Type B pancreatic cell (in vitro differentiated cells): ENCODE data around the gene SEPTIN5. TPM values are rescaled to one million over a fixed set of nuclear protein-coding genes. Genes with fewer than 3 reads are reported as not detected.

Experiments
- DNase-seq: peaks from one replicate; pipeline ENCODE4 v3.0.0; 2021; ENCODE audit warnings: mixed read lengths; ENCODE audit not compliant: unreplicated experiment; ENCODE audit errors: extremely low spot score
- H3K27ac Mint-ChIP-seq: 2 replicates; pipeline ENCODE4 v1.8.0; 2021; ENCODE audit warnings: mild to moderate bottlenecking, mixed read lengths
- H3K27me3 Mint-ChIP-seq: 2 replicates; pipeline ENCODE4 v1.8.0; 2021; ENCODE audit warnings: mixed read lengths
- H3K36me3 Mint-ChIP-seq: 2 replicates; pipeline ENCODE4 v1.8.0; 2021; ENCODE audit warnings: mixed read lengths
- H3K4me1 Mint-ChIP-seq: one replicate; pipeline ENCODE4 v1.8.0; 2021; ENCODE audit warnings: mixed read lengths; ENCODE audit not compliant: unreplicated experiment
- H3K4me3 Mint-ChIP-seq: 2 replicates; pipeline ENCODE4 v1.8.0; 2021; ENCODE audit warnings: mild to moderate bottlenecking, mixed read lengths
- H3K9me3 Mint-ChIP-seq: 2 replicates; pipeline ENCODE4 v1.8.0; 2021; ENCODE audit warnings: mixed read lengths
- total RNA-seq: library from RNA; stranded (reverse); gene quantifications from 2 replicates; pipeline ENCODE4 v1.2.1, GENCODE V29; 2021; ENCODE audit warnings: low replicate concordance
- TF ChIP-seq, protein P1 (sequence below): fragments of 200-600 bp; sonication (generic); conservative IDR thresholded peaks from 2 replicates; pipeline ENCODE4 v1.5.0; 2021; ENCODE audit warnings: antibody characterized with exemption, mild to moderate bottlenecking

Gene SEPTIN5
- total RNA-seq, 1 donor from 2014 or later, result 45.7 TPM

GRCh38 chr22:19766240-19766510, 51.9 kb downstream of the SEPTIN5 start:
- H3K4me3 Mint-ChIP-seq, result no peak overlapping the region
- no peaks in the 10 kb centered on the region for H3K9me3 Mint-ChIP-seq

GRCh38 chr22:19766511-19767426, 52.5 kb downstream of the SEPTIN5 start:
- peaks cover 85% of the 10 kb centered on the region for H3K27me3 Mint-ChIP-seq
- peaks cover 4% of the 10 kb centered on the region for H3K4me1 Mint-ChIP-seq
- DNase-seq, result no peak
- no peaks in the 10 kb centered on the region for H3K9me3 Mint-ChIP-seq
- H3K4me3 Mint-ChIP-seq, result peak overlapping the region; percentile 31
- H3K27ac Mint-ChIP-seq, result no peak overlapping the region
- TF ChIP-seq, protein P1, sequence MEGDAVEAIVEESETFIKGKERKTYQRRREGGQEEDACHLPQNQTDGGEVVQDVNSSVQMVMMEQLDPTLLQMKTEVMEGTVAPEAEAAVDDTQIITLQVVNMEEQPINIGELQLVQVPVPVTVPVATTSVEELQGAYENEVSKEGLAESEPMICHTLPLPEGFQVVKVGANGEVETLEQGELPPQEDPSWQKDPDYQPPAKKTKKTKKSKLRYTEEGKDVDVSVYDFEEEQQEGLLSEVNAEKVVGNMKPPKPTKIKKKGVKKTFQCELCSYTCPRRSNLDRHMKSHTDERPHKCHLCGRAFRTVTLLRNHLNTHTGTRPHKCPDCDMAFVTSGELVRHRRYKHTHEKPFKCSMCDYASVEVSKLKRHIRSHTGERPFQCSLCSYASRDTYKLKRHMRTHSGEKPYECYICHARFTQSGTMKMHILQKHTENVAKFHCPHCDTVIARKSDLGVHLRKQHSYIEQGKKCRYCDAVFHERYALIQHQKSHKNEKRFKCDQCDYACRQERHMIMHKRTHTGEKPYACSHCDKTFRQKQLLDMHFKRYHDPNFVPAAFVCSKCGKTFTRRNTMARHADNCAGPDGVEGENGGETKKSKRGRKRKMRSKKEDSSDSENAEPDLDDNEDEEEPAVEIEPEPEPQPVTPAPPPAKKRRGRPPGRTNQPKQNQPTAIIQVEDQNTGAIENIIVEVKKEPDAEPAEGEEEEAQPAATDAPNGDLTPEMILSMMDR, result peak; percentile 65
- peaks cover 4% of the 10 kb centered on the region for H3K36me3 Mint-ChIP-seq

More at GRCh38 chr22:19766240-19766510, 51.9 kb downstream of the SEPTIN5 start:
- peaks cover 83% of the 10 kb centered on the region for H3K27me3 Mint-ChIP-seq
- no peak overlapping the region for H3K27ac Mint-ChIP-seq
- TF ChIP-seq, protein P1, result no peak
- peaks cover 8% of the 10 kb centered on the region for H3K4me1 Mint-ChIP-seq
- no peak for DNase-seq
- peaks cover 4% of the 10 kb centered on the region for H3K36me3 Mint-ChIP-seq

- DNase-seq, result no peak
- Mint-ChIP-seq H3K27me3 (peaks cover 85% of the 10 kb centered on the region), H3K4me3 (peak overlapping the region; percentile 36), H3K36me3 (peaks cover 4% of the 10 kb centered on the region), H3K9me3 (no peaks in the 10 kb centered on the region), H3K4me1 (peaks cover 4% of the 10 kb centered on the region), H3K27ac (no peak overlapping the region)
- TF ChIP-seq, protein P1, result no peak
Observed at GRCh38 chr22:19767427-19768341, 53.4 kb downstream of the SEPTIN5 start.

- DNase-seq, result no peak
- H3K27me3 Mint-ChIP-seq, result peaks cover 84% of the 10 kb centered on the region
- peaks cover 4% of the 10 kb centered on the region for H3K36me3 Mint-ChIP-seq
- H3K9me3 Mint-ChIP-seq, result no peaks in the 10 kb centered on the region
- H3K4me1 Mint-ChIP-seq, result peaks cover 4% of the 10 kb centered on the region
- TF ChIP-seq, protein P1, result no peak
- no peak overlapping the region for H3K4me3 Mint-ChIP-seq
- no peak overlapping the region for H3K27ac Mint-ChIP-seq
Observed at GRCh38 chr22:19769393-19769715, 55.1 kb downstream of the SEPTIN5 start.

- H3K4me3 Mint-ChIP-seq, result no peak overlapping the region
- TF ChIP-seq, protein P1, result no peak
- H3K27ac Mint-ChIP-seq, result no peak overlapping the region
- H3K4me1 Mint-ChIP-seq, result no peaks in the 10 kb centered on the region
- DNase-seq, result no peak
- no peaks in the 10 kb centered on the region for H3K36me3 Mint-ChIP-seq
- no peaks in the 10 kb centered on the region for H3K9me3 Mint-ChIP-seq
- H3K27me3 Mint-ChIP-seq, result peaks cover 76% of the 10 kb centered on the region
Observed at GRCh38 chr22:19770349-19771220, 56.3 kb downstream of the SEPTIN5 start.
